ENCODE results near the gene EIF4E1B. TPM values are rescaled to one million over a fixed set of nuclear protein-coding genes. Genes with fewer than 3 reads are reported as not detected.

Gene EIF4E1B
- total RNA-seq, 4 donors from 2014 or later, result not detected

GRCh38 chr5:176625966-176626875 is 4.3 kb upstream of the EIF4E1B start:
- TF ChIP-seq CTCF (IDR thresholded peaks at IDR 0.05) (no peak), POLR2A (IDR thresholded peaks at IDR 0.05) (no peak)
- WGBS, 2 donors, result 29 to 42% methylated on average over 21 to 25 of the region's 25 CpGs
- no peak for DNase-seq (ENCODE audit: low spot score in 2 of 2)
- H3K4me3 ChIP-seq (ENCODE audit: low read depth, poor library complexity, severe bottlenecking), result no peak overlapping the region
- intact Hi-C loops (cut with DNase I; ENCODE audit: low total_unique reads), result no loop called here

- intact Hi-C loops (cut with DNase I; ENCODE audit: low total_unique reads), result no loop called here
- H3K4me3 ChIP-seq (ENCODE audit: low read depth, poor library complexity, severe bottlenecking), result no peak overlapping the region
- no peak for DNase-seq (ENCODE audit: low spot score in 2 of 2)
- TF ChIP-seq POLR2A (IDR thresholded peaks at IDR 0.05) (no peak), CTCF (IDR thresholded peaks at IDR 0.05) (no peak)
- WGBS, 2 donors, result 37 to 52% methylated on average over 7 of the region's 7 CpGs
These were observed 3.6 kb upstream of the EIF4E1B start for GRCh38 chr5:176626876-176627236.

- no peak overlapping the region for H3K4me3 ChIP-seq (ENCODE audit: low read depth, poor library complexity, severe bottlenecking)
- TF ChIP-seq CTCF (IDR thresholded peaks at IDR 0.05), result no peak
- TF ChIP-seq POLR2A (IDR thresholded peaks at IDR 0.05), result no peak
- DNase-seq (ENCODE audit: low spot score in 2 of 2), result no peak
- intact Hi-C loops (cut with DNase I; ENCODE audit: low total_unique reads), result no loop called here
- 48 to 50% methylated on average over 5 of the region's 5 CpGs for WGBS, 2 donors
These were observed 2.9 kb upstream of the EIF4E1B start for GRCh38 chr5:176627582-176627981.

GRCh38 chr5:176628406-176629228 is 1.9 kb upstream of the EIF4E1B start:
- 62% methylated on average over 13 of the region's 13 CpGs for WGBS, 2 donors
- intact Hi-C loops (cut with DNase I; ENCODE audit: low total_unique reads), result no loop called here
- H3K4me3 ChIP-seq (ENCODE audit: low read depth, poor library complexity, severe bottlenecking), result no peak overlapping the region
- no peak for DNase-seq (ENCODE audit: low spot score in 2 of 2)
- no peak for TF ChIP-seq CTCF (IDR thresholded peaks at IDR 0.05)
- no peak for TF ChIP-seq POLR2A (IDR thresholded peaks at IDR 0.05)

GRCh38 chr5:176629317-176629852 is 1.1 kb upstream of the EIF4E1B start:
- H3K4me3 ChIP-seq (ENCODE audit: low read depth, poor library complexity, severe bottlenecking), result no peak overlapping the region
- WGBS, 2 donors, result 14 to 15% methylated on average over 26 to 30 of the region's 34 CpGs
- DNase-seq (ENCODE audit: low spot score in 2 of 2), result no peak
- TF ChIP-seq POLR2A (IDR thresholded peaks at IDR 0.05), result no peak
- no peak for TF ChIP-seq CTCF (IDR thresholded peaks at IDR 0.05)
- intact Hi-C loops (cut with DNase I; ENCODE audit: low total_unique reads), result no loop called here

All from lower leg skin (tissue), 4 donors.